Camera-type eye (tissue), 1 donor: Measurements from ENCODE around the gene YPEL2. TPM values are rescaled to one million over a fixed set of nuclear protein-coding genes. Genes with fewer than 3 reads are reported as not detected.

ENCODE experiments used
- total RNA-seq: library from RNA; depleted of rRNA; stranded (reverse); fragments of >200 nt; gene quantifications from one replicate; pipeline ENCODE4 v1.2.3, GENCODE V29; 2014

Gene YPEL2
- 76.4 TPM for total RNA-seq

GRCh38 chr17:59331129-59331928 lies at the start of gene YPEL2:
Gene YPEL2 (plus strand): TSS chr17:59331655. CDS start chr17:59353410, 21,755 bp downstream.

Other genes starting within 250 kb of the YPEL2 start
- 63.7 TPM for gene TRIM37, start 224.8 kb upstream of the YPEL2 start, total RNA-seq
- gene SKA2, start 176.5 kb upstream of the YPEL2 start, total RNA-seq, result 120 TPM
- gene PRR11, start 175.9 kb upstream of the YPEL2 start, total RNA-seq, result 255 TPM
- 22.5 TPM for gene SMG8, start 121.6 kb upstream of the YPEL2 start, total RNA-seq
- gene GDPD1, start 111.1 kb upstream of the YPEL2 start, total RNA-seq, result 15.1 TPM
- 101 TPM for gene DHX40, start 234.0 kb downstream of the YPEL2 start, total RNA-seq